ENCODE measurements around the gene CDH5.

Gene CDH5

GRCh38 chr16:66431760-66432159 lies 65.3 kb downstream of the CDH5 start:
- H3K4me1 ChIP-seq (ENCODE audit: control insufficient read depth, low read depth, low read length), result peaks cover 3% of the 10 kb centered on the region
- no peak for DNase-seq

GRCh38 chr16:66432429-66432828 lies 65.9 kb downstream of the CDH5 start:
- H3K4me2 ChIP-seq (ENCODE audit: low read length), result no peak overlapping the region
- H2AK5ac ChIP-seq (ENCODE audit: low read length), result no peak overlapping the region
- H4K5ac ChIP-seq (ENCODE audit: low read length), result no peak overlapping the region
- no peak overlapping the region for H3K56ac ChIP-seq (ENCODE audit: low read length)
- no peak overlapping the region for H3K23ac ChIP-seq (ENCODE audit: low read length)
- H3K27ac ChIP-seq (ENCODE audit: low read depth, low read length), result no peak overlapping the region
- H3K79me1 ChIP-seq (ENCODE audit: low read length), result no peaks in the 10 kb centered on the region
- no peak for DNase-seq
- no peak overlapping the region for H3K4me3 ChIP-seq (ENCODE audit: low read length)
- H3K79me2 ChIP-seq (ENCODE audit: control insufficient read depth, insufficient read depth, low read length), result no peaks in the 10 kb centered on the region
- H3K36me3 ChIP-seq (ENCODE audit: control insufficient read depth, insufficient read depth, low read length), result no peaks in the 10 kb centered on the region
- no peak overlapping the region for H2BK120ac ChIP-seq (ENCODE audit: low read depth, low read length)
- WGBS (ENCODE audit: extremely low coverage, insufficient coverage, low lambda C conversion rate), result no CpG with 5 or more reads among the region's 5 CpGs
- H3K4me1 ChIP-seq (ENCODE audit: control insufficient read depth, low read depth, low read length), result peaks cover 3% of the 10 kb centered on the region
- H3K9ac ChIP-seq (ENCODE audit: low read length), result no peak overlapping the region
- H2BK5ac ChIP-seq (ENCODE audit: low read length), result no peak overlapping the region
- peaks cover 22% of the 10 kb centered on the region for H3K27me3 ChIP-seq (ENCODE audit: insufficient read depth, low read length, poor library complexity)
- no peak overlapping the region for H2BK15ac ChIP-seq (replicated peaks; ENCODE audit: low read depth)
- H3K4ac ChIP-seq (ENCODE audit: low read depth, low read length), result no peak overlapping the region
- no peak overlapping the region for H4K8ac ChIP-seq (ENCODE audit: low read depth, low read length)
- no peak overlapping the region for H3K18ac ChIP-seq (ENCODE audit: low read length)

More at GRCh38 chr16:66431760-66432159, 65.3 kb downstream of the CDH5 start:
- H3K27me3 ChIP-seq (ENCODE audit: insufficient read depth, low read length, poor library complexity), result peaks cover 22% of the 10 kb centered on the region
- H3K36me3 ChIP-seq (ENCODE audit: control insufficient read depth, insufficient read depth, low read length), result no peaks in the 10 kb centered on the region
- H3K79me2 ChIP-seq (ENCODE audit: control insufficient read depth, insufficient read depth, low read length), result no peaks in the 10 kb centered on the region
- no peak overlapping the region for H3K4me2 ChIP-seq (ENCODE audit: low read length)
- no peak overlapping the region for H2AK5ac ChIP-seq (ENCODE audit: low read length)
- no peak overlapping the region for H2BK5ac ChIP-seq (ENCODE audit: low read length)
- no peak overlapping the region for H3K27ac ChIP-seq (ENCODE audit: low read depth, low read length)
- H3K9ac ChIP-seq (ENCODE audit: low read length), result no peak overlapping the region
- no peak overlapping the region for H4K5ac ChIP-seq (ENCODE audit: low read length)
- no peak overlapping the region for H4K8ac ChIP-seq (ENCODE audit: low read depth, low read length)
- no peak overlapping the region for H3K4ac ChIP-seq (ENCODE audit: low read depth, low read length)
- no peak overlapping the region for H2BK15ac ChIP-seq (replicated peaks; ENCODE audit: low read depth)
- no CpG with 5 or more reads among the region's 8 CpGs for WGBS (ENCODE audit: extremely low coverage, insufficient coverage, low lambda C conversion rate)
- no peak overlapping the region for H3K4me3 ChIP-seq (ENCODE audit: low read length)
- no peak overlapping the region for H3K18ac ChIP-seq (ENCODE audit: low read length)
- no peak overlapping the region for H2BK120ac ChIP-seq (ENCODE audit: low read depth, low read length)
- H3K23ac ChIP-seq (ENCODE audit: low read length), result no peak overlapping the region
- H3K79me1 ChIP-seq (ENCODE audit: low read length), result no peaks in the 10 kb centered on the region
- H3K56ac ChIP-seq (ENCODE audit: low read length), result no peak overlapping the region

- Histone ChIP-seq H2BK120ac (ENCODE audit: low read depth, low read length) (no peak overlapping the region), H2BK5ac (ENCODE audit: low read length) (no peak overlapping the region), H3K4me3 (ENCODE audit: low read length) (no peak overlapping the region), H3K18ac (ENCODE audit: low read length) (no peak overlapping the region), H2BK15ac (replicated peaks; ENCODE audit: low read depth) (no peak overlapping the region), H3K9ac (ENCODE audit: low read length) (no peak overlapping the region), H2AK5ac (ENCODE audit: low read length) (no peak overlapping the region), H3K27ac (ENCODE audit: low read depth, low read length) (no peak overlapping the region), H3K56ac (ENCODE audit: low read length) (no peak overlapping the region), H3K79me1 (ENCODE audit: low read length) (no peaks in the 10 kb centered on the region), H3K4me1 (ENCODE audit: control insufficient read depth, low read depth, low read length) (peaks cover 3% of the 10 kb centered on the region), H4K5ac (ENCODE audit: low read length) (no peak overlapping the region), H3K4ac (ENCODE audit: low read depth, low read length) (no peak overlapping the region), H4K8ac (ENCODE audit: low read depth, low read length) (no peak overlapping the region), H3K4me2 (ENCODE audit: low read length) (no peak overlapping the region), H3K27me3 (ENCODE audit: insufficient read depth, low read length, poor library complexity) (peaks cover under 1% of the 10 kb centered on the region), H3K36me3 (ENCODE audit: control insufficient read depth, insufficient read depth, low read length) (no peaks in the 10 kb centered on the region), H3K23ac (ENCODE audit: low read length) (no peak overlapping the region), H3K79me2 (ENCODE audit: control insufficient read depth, insufficient read depth, low read length) (no peaks in the 10 kb centered on the region)
- peak; percentile 93 for DNase-seq
- whole genome bisulfite sequencing (ENCODE audit: extremely low coverage, insufficient coverage, low lambda C conversion rate), result no CpG with 5 or more reads among the region's 9 CpGs
Observed at GRCh38 chr16:66434619-66435430, 68.3 kb downstream of the CDH5 start.

GRCh38 chr16:66435896-66436295 lies 69.4 kb downstream of the CDH5 start:
- no peaks in the 10 kb centered on the region for H3K79me1 ChIP-seq (ENCODE audit: low read length)
- WGBS (ENCODE audit: extremely low coverage, insufficient coverage, low lambda C conversion rate), result no CpG with 5 or more reads among the region's 1 CpG
- no peak overlapping the region for H4K8ac ChIP-seq (ENCODE audit: low read depth, low read length)

GRCh38 chr16:66437391-66437945 lies 71.0 kb downstream of the CDH5 start:
- Histone ChIP-seq H2BK15ac (replicated peaks; ENCODE audit: low read depth) (no peak overlapping the region), H2AK5ac (ENCODE audit: low read length) (no peak overlapping the region), H3K9ac (ENCODE audit: low read length) (no peak overlapping the region), H4K5ac (ENCODE audit: low read length) (no peak overlapping the region), H3K4ac (ENCODE audit: low read depth, low read length) (no peak overlapping the region), H3K18ac (ENCODE audit: low read length) (no peak overlapping the region), H3K4me1 (ENCODE audit: control insufficient read depth, low read depth, low read length) (peaks cover 3% of the 10 kb centered on the region), H3K4me2 (ENCODE audit: low read length) (no peak overlapping the region), H3K79me1 (ENCODE audit: low read length) (no peaks in the 10 kb centered on the region), H3K36me3 (ENCODE audit: control insufficient read depth, insufficient read depth, low read length) (no peaks in the 10 kb centered on the region), H3K27ac (ENCODE audit: low read depth, low read length) (no peak overlapping the region), H3K27me3 (ENCODE audit: insufficient read depth, low read length, poor library complexity) (no peaks in the 10 kb centered on the region), H3K79me2 (ENCODE audit: control insufficient read depth, insufficient read depth, low read length) (no peaks in the 10 kb centered on the region), H3K56ac (ENCODE audit: low read length) (no peak overlapping the region), H3K23ac (ENCODE audit: low read length) (no peak overlapping the region), H2BK5ac (ENCODE audit: low read length) (no peak overlapping the region), H4K8ac (ENCODE audit: low read depth, low read length) (no peak overlapping the region), H3K4me3 (ENCODE audit: low read length) (no peak overlapping the region), H2BK120ac (ENCODE audit: low read depth, low read length) (no peak overlapping the region)
- WGBS (ENCODE audit: extremely low coverage, insufficient coverage, low lambda C conversion rate), result no CpG with 5 or more reads among the region's 15 CpGs
- DNase-seq, result no peak

More at GRCh38 chr16:66435896-66436295, 69.4 kb downstream of the CDH5 start:
- Histone ChIP-seq H3K79me2 (ENCODE audit: control insufficient read depth, insufficient read depth, low read length) (no peaks in the 10 kb centered on the region), H4K5ac (ENCODE audit: low read length) (no peak overlapping the region), H3K4ac (ENCODE audit: low read depth, low read length) (no peak overlapping the region), H3K4me2 (ENCODE audit: low read length) (no peak overlapping the region), H3K36me3 (ENCODE audit: control insufficient read depth, insufficient read depth, low read length) (no peaks in the 10 kb centered on the region), H2BK5ac (ENCODE audit: low read length) (no peak overlapping the region), H3K23ac (ENCODE audit: low read length) (no peak overlapping the region), H3K27ac (ENCODE audit: low read depth, low read length) (no peak overlapping the region), H3K9ac (ENCODE audit: low read length) (no peak overlapping the region), H3K56ac (ENCODE audit: low read length) (no peak overlapping the region), H3K4me3 (ENCODE audit: low read length) (no peak overlapping the region), H3K4me1 (ENCODE audit: control insufficient read depth, low read depth, low read length) (peaks cover 3% of the 10 kb centered on the region), H2AK5ac (ENCODE audit: low read length) (no peak overlapping the region), H3K27me3 (ENCODE audit: insufficient read depth, low read length, poor library complexity) (no peaks in the 10 kb centered on the region), H2BK120ac (ENCODE audit: low read depth, low read length) (no peak overlapping the region), H2BK15ac (replicated peaks; ENCODE audit: low read depth) (no peak overlapping the region), H3K18ac (ENCODE audit: low read length) (no peak overlapping the region)
- DNase-seq, result no peak

All from mesendoderm (in vitro differentiated cells).